NCI-H1105 treated with DMSO at 0.1 percent for 48 hours (cell line): ENCODE data around the gene SIPA1L3.
"Not testable (repeated sequence)": the region's sequence is repeated elsewhere in the genome, so short reads cannot be mapped to it uniquely, and the experiment has no call there.

Experiments
- DNase-seq: peaks from one replicate; lab custom pipeline; 2025; lab: John Stamatoyannopoulos, UW

The SIPA1L3 gene

DNA sequence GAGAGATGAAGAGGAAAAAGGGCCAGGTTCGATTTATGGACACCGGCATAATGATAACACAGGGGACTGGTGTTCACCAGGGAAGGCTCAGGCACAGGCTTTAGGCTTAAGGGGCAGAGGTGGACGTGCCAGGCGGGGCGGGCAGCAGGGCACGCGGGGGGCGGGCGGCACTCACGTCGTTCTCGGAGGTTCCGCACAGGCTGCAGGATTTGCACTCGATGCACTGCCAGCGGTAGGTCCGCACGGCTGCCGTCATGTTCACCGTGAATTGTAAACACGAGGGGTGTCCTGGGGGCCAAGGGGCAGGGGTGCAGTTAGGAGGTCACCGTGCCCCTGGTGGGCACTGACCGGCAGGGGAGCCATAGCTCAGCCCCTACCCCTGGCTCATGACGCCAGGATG is 306.5 kb downstream of the SIPA1L3 start:
- DNase-seq, result no peak

GRCh38 chr19:38213911-38214625 is 307.1 kb downstream of the SIPA1L3 start:
- DNase-seq, result no peak

- DNase-seq, result no peak
Measured at GRCh38 chr19:38216785-38217641, 310.0 kb downstream of the SIPA1L3 start.

GRCh38 chr19:38218204-38218603 is 311.2 kb downstream of the SIPA1L3 start:
- no peak for DNase-seq

DNA sequence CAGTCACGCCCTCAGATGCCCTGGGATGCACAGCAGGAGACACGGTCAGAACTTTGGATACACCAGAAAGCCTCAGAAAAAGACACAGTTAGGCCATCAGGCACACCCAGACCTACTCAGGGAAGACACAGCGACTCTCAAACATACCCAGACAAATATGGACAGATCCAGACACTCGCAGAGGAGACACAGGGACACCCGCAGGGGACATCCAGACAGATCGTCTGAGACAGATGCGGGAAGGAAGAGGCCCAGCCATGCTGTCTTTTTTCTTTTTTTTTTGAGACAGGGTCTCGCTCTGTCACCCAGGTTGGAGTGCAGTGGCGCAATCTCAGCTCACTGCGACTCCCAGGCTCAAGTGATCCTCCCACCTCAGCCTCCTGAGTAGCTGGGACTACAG is 312.2 kb downstream of the SIPA1L3 start:
- DNase-seq, result no peak

- no peak for DNase-seq
Measured at GRCh38 chr19:38221421-38221820, 314.4 kb downstream of the SIPA1L3 start.

DNA sequence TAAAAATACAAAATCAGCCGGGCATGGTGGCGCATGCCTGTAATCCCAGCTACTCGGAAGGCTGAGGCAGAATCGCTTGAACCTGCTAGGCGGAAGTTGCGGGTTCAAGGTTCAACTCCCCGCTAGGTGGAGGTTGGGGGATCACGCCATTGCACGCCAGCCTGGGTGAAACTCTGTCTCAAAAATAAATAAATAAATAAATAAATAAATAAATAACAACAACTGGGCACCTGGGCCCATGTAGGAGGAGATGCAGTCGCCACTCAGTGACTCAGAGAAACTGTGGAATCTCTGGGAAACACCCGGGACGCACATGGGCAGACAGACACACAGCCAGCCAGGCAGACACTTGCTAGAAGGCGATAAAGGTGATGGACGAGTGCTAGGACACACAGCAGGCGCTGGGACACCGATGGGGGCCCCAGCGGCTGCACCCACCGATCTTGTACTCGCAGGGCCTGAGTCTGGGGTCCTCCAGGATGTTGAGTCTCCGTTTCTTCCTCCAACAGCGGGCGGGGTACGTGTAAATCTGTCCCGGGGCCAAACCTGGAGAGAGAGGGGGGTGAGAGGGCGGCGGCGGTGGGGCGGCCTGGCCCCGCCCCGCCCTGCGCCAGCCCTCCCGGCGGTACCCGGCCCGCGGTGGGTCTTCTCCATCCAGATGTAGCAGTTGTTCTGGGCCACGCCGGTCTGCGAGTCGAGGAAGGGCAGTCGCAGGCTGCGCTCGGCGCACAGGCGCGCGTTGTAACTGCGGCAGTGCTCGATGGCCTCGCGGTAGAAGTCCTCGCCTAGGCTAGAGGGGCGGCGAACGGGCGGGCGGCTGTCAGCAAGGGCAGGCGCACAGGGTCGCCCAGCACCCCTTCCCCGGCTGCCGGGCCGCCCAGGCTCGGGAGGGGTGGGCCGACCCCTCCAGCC is 315.2 kb downstream of the SIPA1L3 start:
- DNase-seq, result no peak

- no peak for DNase-seq
Measured at GRCh38 chr19:38223119-38223523, 316.1 kb downstream of the SIPA1L3 start.

DNA sequence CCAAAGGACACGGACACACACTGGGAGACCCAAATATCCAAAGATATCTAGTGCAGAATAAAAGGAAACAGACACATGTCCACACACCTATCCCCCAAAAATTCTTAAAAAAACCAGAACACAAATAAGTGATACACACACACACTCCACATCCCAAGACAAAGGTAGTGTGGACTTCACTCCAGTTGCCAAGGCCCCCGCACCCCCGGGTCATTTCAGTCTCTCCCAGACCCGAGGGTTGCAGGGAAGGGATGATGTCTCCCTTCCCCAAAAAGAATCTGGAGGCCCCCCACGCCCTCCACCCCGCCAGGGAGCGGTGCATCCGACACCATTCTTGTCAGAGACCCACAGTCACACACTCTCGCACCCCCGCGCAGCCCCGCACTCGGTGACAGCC is 316.6 kb downstream of the SIPA1L3 start:
- DNase-seq, result no peak

DNA sequence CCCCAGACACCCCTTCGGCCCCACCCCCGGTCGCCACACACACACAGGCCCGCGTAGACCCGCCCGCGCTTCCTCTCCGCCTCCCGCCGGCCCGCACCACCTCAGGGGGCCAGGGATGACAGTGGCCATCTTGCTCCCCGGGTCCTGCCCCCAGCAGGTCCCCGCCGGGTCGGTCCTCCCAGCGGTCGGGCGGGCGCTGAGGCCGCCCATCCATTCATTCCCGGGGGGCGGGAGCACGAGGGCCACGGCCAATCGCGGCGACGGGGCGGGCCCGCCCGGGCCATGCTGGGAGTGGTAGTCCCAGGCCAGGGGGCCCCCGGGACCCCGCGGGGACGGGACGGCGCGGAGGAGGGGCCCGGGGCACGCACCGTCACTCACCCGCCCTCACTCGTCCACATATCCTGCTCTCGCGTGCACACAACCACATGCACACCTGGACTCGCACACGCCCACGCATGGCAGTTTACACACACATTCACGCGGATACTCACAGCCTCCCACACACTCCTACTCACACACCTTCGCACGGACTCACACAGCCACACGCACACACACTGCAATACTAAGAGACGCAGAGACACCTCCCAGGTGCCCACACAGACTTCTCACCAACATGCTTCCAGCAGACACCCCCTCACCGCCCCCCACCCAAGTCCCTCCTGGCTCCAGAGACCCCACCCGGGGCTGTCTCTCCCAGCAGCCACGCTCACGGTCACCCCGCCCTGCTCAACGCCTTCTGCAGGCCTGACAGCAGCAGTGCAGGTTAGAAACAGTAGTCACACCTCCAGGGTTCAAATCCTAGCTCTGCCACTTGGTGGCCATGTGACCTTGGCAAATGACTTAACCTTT is 317.2 kb downstream of the SIPA1L3 start, which contains the start of gene DPF1:
Gene DPF1, minus strand, starts transcription at position 209 of the 849 bp plus-strand sequence. Its CDS starts 80 bp downstream, at position 129.
- peak; percentile 76 for DNase-seq

GRCh38 chr19:38224863-38225218 is 317.8 kb downstream of the SIPA1L3 start:
- not testable (repeated sequence) for DNase-seq

DNA sequence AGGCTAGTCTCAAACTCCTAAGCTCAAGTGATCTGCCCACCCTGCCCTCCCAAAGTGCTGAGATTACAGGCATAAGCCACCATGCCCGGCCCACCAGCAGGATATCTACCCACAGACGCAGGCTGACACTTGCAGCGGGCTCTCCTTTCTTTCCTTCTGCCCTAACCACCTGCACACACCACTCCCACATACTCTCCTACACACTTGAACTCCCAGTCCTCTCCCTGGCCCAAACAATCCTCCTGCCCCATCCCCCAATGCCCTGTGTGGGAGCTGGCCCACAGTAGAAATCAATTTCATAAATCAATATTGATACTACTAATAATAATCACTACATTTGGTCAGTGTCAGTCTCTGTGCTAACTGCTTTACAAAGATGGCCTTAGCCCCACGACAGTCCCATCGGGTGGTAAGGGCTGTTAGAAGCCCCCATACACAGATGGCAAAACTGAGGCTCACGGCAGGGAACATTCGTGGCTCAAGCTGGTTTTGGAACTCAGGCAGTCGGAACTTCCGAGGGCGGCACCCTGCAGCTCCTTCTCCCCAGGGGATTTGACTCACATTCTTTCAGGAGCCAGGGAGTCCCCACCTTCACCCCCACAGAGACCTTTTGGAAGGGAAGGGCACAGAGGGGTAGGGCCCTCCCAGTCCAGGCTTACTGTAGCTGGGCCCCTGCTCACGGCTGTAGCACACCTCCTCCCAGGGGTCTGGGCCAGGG is 320.4 kb downstream of the SIPA1L3 start:
- DNase-seq, result no peak

DNA sequence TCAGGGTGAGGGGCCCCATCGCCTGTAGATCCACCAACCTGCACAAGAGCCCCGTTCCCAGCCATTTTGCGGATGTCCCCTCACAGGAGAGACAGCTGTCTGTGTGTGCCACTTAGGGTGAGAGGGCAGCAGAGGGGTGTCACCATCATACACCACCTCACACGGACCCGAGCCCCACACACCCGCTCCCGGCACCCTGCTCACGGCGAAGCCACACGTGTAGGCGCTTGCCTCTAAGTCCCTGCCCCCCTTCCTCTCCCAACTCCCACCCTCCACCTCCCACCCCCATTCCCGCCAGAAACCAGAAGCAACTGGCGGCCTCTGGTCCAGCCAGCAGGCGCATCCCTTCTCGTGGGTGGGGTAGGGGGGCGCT is 321.0 kb downstream of the SIPA1L3 start:
- no peak for DNase-seq

GRCh38 chr19:38228491-38229439 is 321.8 kb downstream of the SIPA1L3 start:
- DNase-seq, result peak; percentile 35

DNA sequence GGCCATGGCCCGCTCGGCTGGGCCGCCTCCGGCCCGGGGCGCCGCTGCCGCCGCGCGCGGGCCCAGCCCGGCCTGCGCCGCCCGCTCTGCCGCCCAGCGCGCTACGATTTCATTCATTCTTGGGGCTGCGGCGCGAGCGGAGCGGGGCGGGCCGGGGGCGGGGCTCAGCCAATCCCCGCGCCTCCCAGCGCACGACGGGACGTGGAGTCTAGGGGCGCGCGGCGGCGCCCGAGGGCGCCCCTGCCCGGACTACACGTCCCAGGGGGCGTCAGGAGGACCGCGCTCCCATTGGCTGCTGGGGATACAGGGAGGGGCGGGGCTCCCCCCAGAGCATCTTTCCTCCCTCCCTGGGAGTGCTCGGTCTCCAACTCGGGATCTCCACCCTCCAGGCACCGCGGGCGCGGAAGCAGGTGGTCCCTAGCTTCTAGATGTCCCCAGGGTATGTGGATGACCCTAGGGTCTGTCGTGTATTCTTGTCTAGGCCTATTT is 322.6 kb downstream of the SIPA1L3 start:
- peak; percentile 95 for DNase-seq

DNA sequence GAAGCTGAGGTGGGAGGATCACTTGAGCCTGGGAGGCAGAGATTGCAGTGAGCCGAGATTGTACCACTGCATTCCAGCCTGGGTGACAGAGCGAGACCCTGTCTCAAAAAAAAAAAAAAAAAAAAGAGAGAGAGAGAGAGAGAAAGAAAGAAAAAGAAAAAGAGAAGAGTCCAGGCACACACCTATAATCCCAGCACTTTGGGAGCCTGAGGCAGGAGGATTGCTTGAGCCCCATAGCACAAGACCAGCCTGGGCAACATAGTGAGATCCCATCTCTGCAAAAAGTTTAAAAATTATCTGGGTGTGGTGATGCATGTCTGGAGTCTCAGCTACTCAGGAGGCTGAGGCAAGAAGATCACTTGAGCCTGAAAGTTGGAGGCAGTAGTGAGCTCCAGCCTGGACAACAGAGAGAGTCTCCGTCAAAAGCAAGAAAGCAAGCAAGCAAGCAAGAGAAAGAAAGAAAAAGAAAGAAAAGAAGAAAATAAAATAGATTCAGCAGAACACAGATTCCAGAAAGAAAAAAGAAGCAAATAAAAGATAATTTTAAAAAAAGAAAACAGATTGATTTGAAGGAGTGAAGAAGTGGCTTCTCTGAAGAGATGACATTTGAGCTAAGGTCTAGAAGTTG is 323.6 kb downstream of the SIPA1L3 start:
- DNase-seq, result not testable (repeated sequence)

DNA sequence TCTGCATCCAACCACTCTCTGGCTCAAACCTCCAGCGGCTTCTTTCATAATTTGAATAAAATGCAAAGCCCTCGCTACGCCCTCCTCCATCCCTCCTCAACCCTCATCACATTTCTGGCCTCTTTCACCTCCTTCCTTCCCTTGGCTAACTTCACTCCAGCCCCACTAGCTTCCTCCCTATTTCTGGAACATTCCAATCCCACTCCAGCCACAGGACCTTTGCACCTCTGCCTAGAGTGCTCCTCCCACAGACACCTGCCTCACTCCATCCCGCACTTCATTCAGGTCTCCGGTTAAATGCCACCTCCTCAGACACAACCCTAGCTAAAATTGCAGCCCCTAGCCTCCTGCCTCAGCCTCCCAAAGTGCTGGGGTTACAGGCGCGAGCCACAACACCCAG is 324.9 kb downstream of the SIPA1L3 start:
- DNase-seq, result no peak

DNA sequence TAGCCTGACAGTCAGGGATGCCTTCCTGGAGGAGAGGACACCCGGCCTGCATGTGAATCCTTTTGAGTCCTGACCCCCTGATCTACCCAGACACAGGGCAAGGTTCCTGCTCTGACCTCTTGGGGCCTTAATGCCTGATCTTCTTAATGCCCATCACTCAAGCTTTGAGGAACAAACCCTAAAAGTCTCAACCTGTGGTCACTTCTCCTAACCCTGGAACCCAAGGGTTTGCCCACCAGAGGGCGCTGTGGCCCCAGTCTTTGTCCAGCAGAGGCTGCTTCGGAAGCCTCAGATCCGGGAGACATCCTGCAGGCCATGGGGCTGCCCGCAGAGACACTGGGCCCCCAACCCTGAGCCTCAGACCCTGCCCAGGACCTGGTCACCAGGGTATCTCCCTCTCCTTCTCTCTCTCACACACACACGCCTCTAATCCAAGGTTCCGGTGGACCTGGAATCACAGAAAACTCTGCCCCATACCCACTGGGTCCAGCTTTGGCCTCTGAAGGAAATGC is 326.8 kb downstream of the SIPA1L3 start:
- DNase-seq, result peak; percentile 31

DNA sequence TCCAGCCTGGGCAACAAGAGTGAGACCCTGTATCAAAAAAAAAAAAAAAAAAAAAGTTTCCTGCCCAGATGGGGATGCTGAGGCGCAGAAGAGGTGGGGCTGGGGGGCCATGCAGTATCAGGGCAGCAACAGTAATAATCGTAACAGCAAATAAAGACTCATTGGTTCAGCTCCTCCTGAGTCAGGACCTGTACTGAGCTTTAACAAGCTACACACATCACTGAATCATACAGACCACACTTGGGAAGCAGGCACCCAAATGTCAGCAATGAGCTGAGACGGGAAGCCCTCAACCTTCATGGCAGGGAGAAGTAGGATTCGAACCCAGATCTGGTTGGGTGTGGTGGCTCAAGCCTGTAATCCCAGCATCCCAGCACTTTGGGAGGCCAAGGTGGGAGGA is 327.6 kb downstream of the SIPA1L3 start:
- no peak for DNase-seq
